GM18867 (cell line): Measurements from ENCODE around the gene CILP.

Experiments used
- ATAC-seq: cut with Tn5 transposase; IDR thresholded peaks from one replicate; pipeline ENCODE4 v1.9.1; 2021; ENCODE audit warnings: mild to moderate bottlenecking, moderate library complexity; ENCODE audit not compliant: unreplicated experiment

Gene CILP

DNA sequence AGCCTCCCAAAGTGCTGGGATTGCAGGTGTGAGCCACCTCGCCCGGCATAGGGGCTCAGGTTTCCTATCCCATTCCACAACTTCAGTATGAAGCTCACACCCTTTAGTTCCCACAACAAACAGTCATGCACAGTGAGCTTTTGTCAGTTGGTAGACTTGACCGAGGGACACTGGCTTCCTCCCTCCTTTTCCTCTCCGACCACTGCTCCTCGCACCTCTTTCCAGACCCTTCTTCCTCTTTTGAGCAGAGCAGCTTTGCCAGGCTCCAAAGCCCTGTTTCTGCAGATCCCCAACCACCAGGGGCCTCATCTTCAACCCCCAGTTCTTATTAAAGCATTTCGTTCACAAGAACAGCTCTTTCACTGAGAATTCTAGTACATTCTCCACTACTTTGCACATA, 12.7 kb upstream of the CILP start:
- ATAC-seq, result no peak

DNA sequence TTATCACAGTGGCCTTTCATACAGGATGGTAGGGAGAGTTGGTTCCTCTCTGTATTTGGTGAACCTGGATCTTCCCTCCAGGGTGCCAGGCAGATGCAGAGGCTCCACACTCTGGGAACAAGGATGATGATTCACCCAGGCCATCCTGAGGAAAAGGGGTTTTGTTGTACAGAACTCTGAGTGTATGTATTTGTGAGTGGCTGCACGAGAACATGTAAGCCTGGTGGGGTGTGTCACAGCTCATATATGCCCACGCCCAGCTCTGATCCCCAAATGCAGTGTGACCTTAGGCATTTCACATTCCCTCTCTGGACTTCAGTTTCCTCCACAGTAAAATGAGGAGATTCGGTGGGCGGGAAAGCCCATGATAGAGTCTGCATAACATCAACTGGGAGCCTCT, 11.6 kb upstream of the CILP start:
- ATAC-seq, result no peak

DNA sequence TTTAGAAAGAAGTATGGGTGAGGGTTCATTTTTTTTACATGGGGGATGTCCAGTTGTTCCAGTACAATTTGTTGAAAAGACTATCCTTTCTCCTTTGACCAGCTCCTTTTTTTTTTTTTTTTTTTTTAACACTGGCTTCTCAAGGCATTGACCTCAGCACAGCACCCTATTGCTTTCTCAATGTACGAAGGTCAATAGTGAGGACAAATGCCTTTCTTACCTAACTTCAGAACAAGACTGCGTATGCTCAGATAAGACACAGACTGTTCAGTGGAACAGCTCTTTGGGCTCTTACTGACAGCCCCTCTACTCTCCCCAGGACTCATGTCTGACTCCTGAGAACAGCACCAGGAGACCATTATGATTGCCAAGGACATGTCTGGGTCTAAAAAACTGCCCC, 10.4 kb upstream of the CILP start:
- ATAC-seq, result no peak

DNA sequence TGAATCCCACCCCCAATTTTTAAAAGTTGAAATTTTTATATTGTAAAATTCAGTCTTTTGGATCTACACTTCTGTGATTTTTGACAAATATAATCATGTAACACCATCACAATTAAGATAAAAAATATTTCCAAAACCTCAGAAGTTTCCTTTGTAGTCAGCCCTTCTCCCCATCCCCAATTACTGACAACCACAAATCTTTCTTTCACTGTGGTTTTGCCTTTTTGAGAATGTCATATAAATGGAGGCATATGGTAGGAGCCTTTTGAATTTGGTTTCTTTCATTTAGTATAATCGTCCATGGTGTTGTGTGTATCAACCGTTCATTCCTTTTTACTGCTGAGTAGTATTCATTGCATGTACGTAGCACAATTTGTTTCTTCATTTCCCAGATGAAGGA, 7.9 kb upstream of the CILP start:
- ATAC-seq, result no peak

DNA sequence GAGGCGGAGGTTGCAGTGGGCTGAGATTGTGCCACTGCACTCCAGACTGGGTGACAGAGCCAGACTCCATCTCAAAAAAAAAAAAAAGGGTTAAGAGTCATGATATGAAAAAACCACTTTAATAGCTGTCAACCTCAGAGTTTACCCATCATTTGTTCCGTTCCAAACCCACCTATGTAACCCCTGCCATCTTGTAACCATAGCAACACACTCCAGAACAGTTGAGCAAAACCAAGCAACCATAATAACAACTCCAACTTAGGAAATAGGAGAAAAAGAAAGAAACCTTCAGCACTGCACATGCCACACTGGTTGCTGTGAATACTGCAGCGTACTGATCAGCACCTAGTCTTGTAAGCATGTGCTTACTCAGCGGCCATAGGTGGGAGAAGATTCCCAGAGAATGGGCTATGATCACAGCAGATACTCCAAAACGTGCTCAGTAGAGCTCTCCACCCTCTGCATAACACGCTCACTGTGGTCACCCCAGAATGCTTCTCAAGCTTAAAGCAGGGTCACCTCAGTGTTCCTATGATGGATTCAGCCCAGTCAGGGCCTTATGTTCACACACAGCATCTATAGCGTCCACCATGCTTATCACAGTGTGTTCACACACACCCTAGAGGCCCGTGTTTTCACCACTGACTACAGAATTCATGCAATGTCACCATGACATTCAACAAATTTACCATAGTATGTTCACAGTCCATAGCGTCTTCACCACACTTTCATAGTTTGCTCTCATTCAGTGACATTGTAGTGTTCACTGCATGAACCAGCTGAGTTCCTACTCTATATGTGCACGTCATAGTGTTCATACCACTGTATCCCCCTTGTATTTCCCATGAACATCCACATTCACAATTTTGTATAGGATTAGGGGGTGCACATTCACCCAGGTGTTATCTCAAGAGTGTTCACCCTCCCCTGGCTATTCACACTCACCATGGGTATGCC, 6.5 kb upstream of the CILP start:
- no peak for ATAC-seq

DNA sequence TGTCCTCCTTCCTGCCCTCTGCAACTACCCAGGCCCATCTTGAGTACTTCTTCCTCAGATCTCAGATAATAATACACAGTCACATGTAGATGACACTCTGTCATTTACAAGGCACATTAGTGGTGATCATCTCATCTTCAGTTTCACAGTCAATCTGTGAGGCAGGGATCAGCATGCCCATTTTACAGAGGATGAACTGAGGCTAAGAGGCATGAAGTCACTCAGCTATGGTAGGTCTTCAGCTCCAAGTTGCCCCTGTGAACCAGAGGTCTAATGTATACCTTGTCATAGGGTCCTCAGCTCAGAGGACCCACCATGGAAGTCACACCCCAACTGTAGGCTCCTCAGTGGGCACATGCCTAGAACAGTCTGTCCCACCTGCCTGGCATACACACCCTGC, 4.2 kb upstream of the CILP start:
- no peak for ATAC-seq

DNA sequence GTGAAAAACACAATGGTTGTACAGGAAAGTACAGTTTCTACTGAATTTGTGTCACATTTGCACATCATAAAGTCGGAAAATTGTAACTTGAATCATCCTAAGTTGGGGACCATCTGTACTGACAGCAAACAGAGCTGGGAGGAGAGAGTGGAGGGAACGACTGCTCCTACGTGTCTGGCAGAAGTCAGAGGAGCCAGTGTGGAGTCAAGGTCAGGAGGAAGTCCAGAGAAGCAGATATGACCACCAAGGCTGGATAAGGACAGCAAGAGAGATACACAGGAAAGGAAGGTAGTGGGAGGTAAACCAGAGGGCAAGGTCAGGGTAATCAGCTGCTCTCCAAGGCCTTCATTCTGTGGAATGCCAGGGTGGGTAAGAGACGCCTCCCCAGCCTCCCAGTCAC, 2.7 kb upstream of the CILP start:
- ATAC-seq, result no peak

DNA sequence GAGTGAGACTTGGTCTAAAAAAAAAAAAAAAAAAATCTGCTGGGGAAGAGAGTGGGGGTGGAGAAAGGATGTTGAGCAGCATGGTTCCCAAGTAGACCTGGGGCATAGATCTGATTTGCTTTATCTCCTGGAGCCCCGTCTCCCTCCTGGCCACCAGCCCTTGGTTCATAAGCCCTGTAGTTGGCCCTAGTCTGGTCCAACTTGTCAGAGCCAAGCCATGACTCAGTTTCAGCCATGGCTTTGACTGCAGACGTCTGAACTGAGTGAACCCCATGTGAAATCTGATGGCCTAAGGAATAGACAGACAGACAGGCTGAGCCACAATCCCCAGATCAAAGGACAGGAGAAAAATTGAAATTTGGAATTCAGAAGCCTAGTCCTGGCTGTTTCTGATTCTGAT, 2.0 kb upstream of the CILP start:
- no peak for ATAC-seq

DNA sequence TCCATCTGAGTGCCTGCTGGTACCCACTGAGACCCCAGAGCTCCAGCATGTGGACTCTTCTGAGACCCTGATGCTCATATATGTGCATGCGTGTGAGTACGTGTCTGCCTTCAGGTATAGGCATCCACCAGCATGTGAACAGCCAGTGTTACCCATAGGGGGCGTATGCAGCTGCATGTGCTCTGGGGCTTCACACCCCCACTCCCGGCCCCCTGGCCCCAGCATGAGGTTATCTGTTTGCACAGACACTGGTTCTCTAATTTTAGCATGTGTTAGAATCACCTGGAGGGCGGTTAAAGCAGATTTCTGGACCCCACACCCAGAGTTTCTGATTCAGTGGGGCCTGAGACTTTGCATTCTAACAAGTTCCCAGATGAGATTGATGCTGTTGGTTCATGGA, 824 bp upstream of the CILP start:
- no peak for ATAC-seq

DNA sequence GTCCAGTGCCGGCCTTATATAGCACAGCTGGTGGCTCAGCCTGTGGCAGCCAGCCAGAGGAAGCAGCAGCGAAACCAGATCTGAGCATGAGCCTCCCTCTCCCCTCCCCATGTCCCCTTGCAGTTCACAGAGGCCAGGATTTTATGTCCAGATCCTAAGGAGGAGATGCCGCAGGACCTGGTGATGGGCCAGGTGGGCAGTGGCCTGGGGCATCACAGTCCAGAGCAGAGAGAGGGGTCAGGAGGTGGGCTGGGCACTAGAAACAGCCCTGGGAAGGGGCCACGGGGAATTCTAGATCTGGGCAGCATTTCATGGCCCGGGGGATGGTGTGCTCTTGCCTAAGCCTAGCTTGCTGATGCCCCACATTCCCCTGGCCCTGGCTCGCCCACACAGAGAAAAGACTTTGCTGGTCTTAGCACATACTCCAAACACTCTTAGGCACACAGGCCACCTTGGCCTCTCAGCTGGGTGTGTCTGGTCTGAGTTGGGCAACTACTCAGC, 259 bp upstream of the CILP start:
- no peak for ATAC-seq

DNA sequence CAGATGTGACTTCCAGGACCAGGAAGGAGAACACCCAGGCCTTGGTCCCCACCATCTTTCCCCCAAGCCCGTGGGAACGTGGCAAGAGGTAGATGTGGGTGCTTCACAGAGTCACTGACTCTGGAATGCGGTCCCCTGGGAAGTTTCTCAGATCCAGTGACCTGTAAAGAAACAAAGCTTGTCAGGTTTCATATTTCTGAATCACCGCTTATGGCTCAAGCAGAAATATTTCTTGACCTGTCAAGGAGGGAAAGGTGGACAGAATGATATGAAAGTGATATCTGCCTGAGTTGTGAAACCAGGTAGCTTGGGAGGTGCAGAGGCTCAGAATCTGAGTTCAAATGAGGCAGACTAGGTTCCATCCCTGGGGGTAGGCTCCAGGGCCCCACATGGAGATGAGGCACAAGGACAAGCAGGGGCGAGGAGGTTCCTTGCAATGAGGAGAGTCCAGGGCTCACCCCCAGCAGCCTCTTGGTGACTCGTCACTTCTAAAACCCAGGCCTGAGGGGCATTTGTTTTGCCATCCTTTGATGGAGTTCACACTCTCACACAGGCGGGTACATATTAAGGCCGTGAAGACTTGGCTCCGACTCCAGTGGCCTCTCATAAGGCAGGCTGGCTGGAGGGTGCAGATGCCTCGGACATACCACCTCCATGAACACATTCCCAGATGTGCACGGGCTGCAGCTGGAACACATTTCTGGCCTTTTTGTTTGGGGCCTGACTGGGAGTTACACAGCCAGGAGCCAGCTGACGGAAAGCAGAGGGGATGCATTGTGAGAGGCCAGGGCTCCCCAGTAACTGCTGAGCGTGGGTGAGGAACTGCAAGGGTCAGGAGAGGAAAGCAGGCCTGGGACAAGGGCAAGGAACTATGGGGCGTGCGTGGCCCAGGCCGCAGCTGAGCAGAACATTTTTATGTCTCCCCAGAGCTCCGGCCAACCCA, 1.3 kb downstream of the CILP start:
- no peak for ATAC-seq

DNA sequence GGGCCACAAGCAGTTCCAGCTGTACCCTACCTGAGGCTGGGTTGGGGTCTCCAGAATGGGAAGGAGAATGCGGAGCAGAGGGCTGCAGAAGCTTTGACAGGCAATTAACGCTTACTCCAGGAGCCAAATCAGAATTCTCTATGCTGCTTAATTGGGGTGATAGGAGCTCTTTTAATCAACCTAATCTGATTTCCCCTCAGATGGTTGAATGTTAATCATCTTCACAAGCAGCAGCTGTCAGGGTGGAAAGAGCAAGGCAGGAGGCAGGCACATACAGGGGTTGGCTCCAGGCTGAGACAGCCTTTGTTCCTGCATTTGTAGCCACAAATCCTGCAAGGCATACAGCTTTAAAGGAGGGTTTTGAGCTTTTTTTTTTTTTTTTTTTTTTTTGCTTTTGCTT, 2.6 kb downstream of the CILP start:
- ATAC-seq, result no peak

DNA sequence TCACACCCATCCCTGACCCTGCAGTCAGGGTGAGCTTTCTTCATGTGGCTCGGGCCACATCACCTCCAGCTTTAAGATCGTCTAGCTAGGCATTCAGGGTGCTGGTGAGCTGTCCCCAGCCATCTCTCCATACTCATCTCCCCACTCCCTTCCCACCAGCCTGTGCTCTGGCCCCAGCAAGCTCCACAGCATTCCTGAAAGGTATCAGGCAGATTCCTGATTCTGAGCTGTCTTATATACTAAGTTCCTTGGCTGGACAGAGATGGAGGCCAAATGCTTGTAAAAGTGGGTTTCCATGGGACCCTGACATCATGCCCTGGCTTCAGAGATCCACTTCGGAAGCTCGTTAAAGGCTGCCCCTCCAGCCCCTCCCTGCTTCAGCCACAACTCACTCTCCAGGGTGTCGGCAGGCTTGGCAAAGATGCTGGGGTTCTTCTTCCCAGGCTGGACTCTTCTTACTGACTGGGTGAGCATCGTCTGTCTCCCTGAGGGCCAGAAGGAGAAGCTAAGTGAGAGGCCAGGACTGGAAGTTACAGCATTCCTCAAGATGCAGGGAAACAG, 3.9 kb downstream of the CILP start:
- no peak for ATAC-seq

DNA sequence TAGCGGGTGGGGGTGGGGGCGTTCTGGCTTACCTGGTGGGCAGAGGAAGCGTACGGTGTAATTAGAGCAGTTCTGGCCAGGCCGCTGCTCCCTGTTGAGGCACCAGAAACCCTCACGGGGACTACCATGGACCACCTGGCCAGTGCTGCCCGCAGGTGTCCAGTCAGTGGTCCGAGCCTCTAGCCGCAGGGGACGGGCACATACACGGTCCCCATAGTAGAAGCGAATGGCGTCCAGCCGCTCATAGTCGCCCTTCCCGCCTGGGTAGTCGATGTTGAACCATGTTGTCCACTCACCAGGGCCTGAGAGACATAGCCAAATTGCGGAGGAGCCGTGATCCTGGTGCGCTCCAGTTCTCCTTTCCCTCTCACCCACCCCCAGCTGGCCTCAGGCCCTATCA, 4.5 kb downstream of the CILP start:
- no peak for ATAC-seq

DNA sequence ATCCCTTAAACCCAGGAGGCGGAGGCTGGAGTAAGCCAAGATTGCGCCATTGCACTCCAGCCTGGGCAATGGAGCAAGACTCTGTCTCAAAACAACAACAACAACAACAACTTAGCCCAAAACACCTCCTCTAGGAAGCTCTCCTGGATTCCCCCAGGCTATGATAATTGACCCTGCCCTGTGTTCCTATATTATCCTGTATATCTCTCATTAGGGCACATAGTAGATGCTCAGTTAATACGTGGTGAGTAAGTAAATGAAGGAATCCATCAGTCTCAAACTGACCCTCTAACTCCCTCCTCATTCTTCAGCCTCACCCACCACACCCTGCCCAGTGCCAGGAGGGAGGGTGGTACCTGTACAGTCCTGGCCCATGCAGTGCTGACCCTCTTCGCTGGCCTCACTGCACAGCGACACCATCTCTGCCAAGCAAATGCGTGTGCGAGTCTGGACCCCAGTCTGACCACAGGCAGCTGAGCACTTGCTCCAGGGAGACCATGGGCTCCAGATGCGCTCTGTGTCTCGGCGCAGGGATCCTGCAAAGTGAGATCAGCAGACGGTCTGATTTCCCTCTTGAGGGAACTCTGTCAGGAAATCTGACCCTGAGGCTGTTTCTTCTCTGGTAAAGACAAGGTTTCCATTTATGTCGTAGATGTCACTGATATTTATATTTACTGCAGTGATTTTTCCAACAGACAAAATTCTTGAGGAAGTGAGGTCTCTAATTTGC, 6.2 kb downstream of the CILP start:
- ATAC-seq, result no peak

DNA sequence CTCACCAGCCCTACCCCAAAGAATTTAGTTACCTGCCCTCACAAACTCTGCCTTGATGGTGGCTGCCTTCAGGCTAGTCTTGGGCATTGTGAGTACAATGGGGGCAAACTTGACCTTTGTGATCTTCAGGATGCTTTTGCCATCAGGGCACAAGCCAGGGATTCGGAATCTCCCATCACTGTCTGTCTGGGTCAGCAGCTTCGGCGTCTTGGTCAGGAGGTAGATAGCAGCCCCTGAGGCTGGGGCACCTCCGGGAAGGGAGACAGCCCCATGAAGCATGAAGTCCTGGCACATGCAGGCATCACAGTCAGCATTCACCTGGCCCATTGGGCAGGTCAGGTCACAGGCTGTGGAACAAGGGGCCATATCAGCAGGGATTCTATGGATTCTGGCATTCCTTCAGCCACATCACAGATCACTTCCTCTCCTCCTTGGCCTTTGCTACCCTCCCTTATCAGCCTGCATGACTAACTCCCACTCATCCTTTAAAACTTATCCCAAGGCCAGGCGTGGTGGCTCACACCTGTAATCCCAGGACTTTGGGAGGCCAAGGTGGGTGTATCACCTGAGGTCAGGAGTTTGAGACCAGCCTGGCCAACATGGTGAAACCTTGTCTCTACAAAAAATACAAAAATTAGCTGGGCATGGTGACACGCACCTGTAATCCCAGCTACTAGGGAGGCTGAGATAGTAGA, 6.9 kb downstream of the CILP start:
- ATAC-seq, result no peak

DNA sequence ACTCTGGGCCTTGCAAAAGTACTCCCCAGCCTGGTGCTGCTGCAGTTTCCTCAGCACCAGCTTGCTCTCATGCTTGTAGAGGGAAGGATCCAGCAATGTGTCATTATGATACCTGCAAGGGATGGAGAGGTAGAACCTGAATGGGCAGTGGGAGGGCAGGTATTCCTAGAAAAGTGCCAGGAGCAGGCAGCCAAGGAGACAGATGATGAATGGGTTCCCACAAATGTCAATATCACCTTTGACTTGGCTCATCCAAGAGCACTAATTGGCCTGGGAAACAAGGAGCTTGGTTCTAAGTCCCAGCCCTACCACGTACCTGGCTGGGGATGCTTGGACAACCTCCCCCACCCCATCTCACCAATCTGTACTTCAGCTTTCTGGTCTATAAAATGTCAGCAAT, 9.4 kb downstream of the CILP start:
- no peak for ATAC-seq

DNA sequence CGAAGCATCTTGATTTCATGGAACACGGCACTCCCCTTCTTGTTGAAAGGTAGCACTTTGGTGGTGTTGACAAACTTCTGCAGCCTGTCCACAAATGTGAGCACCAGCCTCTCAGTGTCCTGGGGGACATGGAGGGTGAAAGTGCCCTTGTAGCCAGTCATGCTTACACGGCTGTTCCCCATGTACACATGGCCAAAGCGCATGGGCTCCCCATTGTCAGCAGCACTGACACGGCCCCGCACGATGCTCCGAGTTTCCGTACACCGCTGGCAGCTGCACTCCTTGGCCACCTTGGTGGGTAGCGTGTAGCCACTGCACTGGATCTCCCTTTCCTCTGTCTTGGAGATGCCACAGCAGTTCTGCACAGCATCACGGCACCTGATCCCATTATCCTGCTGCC, 12.7 kb downstream of the CILP start:
- ATAC-seq, result no peak

DNA sequence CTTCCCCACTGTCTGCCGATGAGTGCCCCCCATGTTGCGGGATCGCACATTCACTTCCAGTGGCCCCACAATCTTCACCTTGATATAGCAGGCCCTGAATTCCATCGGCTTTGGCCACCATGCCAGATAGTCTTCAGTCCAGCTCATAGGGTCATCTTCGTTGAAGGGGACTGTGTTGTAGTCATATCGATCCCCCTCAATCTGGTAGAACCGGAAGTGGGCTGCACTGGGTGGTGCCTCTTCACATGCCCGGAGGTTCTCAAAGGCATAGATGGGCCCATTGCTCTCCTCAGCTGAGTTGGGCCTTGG, 14.0 kb downstream of the CILP start:
- ATAC-seq, result no peak

DNA sequence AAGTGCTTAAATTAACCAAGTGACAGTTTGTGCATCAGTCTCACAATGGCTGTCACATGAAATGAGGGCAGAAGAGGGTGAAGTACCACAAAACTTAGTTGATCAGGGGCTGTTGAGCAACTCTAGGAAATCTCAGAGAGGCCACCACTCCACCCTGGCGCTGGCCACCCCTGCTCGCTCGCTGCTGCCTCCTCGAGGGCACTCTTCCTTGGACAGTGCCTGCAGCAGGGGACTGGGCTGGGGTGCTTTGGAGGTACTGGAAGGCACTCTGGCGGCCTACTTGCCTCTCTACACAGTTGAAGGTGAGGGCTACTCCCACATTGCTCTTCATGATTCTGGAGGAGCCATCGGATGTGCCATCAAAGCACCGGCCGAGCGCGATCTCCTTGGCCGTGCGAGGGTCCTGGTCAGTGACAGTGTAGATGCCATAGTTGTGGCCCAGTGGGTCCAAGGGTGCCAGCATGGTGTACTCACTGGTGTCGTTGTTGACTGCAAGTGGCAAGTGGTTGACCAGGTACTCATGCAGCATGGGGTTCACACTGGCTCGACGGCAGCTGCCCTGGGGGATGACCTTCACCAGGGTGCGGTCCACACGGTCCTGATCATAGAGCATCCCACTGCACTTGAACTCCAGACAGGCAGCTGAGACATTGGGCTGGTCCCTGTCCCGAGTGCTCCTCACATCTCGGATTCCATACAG, 14.5 kb downstream of the CILP start:
- no peak for ATAC-seq
